ENCODE data around the gene BEST1.
A peak's percentile ranks its signal among the peaks of the same experiment; 100 is the strongest.

DNA sequence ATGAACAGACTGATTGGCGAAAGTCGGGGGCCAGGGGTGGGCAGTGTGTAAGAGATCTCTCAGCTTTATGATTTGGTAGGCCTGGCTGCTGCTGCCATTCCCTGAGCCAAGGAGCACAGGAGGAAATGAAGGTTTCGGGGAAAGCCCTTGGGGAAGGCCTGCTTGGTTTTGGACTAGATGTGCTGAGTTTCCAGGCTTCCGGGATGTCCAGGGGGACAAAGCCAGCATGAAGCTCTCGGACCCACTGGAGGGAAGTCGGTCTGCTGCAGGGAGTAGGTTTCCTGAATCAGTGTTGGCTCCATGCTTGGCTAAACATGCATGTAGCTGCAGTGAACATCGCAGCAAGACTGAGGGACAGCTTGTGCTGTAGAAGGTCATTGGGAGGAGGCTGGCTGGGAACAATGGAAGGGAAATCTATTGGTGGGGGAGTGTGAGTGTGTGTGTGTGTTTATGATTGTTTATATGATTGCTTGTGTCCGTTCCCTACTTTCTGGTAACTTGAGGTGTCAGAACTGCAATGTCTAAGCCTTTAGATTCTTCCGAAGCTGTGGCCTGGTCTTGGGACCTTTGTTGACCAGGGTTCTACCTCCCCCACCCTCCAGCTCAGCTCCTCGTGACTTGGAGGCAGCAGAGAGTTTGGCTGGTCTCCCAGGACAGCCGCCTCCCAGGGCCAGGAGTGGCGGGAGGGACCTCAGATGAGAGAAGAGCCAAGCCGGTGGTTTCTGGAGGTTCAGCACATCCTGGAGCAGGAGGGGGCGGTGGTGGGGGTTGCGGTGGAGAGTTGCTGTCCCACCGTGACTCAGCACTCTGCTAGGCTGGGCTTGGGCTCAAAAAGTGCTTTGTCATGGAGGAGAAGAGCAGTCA lies 21.3 kb downstream of the BEST1 start:
- TF ChIP-seq EZH2 (IDR thresholded peaks at IDR 0.05) (no peak), POLR2AphosphoS5 (IDR thresholded peaks at IDR 0.05; ENCODE audit: borderline replicate concordance, low read depth, low read length) (peak; percentile 83)
